HEK293 (cell line): ENCODE results near the gene COA8.

Experiments
- CTCF ChIA-PET: fragments of 350-600 bp; formaldehyde crosslinking; extraction: SDS; loops from one replicate; lab custom pipeline; 2021; ENCODE audit warnings: antibody characterized with exemption; lab: Yijun Ruan, JAX
- POLR2A ChIA-PET: fragments of 300-600 bp; formaldehyde crosslinking; extraction: SDS; loops from one replicate; lab custom pipeline; 2020; ENCODE audit warnings: antibody characterized with exemption, inconsistent platforms; lab: Yijun Ruan, JAX
- H3K27ac ChIP-seq: fragments of 200-500 bp; sonication (Bioruptor generic); 2 replicates; pipeline ENCODE4 v1.5.1; 2014; ENCODE audit warnings: low read depth, low read length, control low read depth, inconsistent platforms; ENCODE audit errors: extremely low read depth
- H3K36me3 ChIP-seq, 2 experiments: fragments of 200-500 bp in 1 of 2; sonication (Bioruptor generic) in 1 of 2; 1 replicate in 1 of 2; 2 replicates in 1 of 2; pipeline ENCODE4 v1.5.1; 2014 to 2017; ENCODE audit warnings: inconsistent platforms in 2 of 2, low read length in 2 of 2; ENCODE audit not compliant: control insufficient read depth in 2 of 2, insufficient read depth in 1 of 2
- H3K4me1 ChIP-seq: fragments of 200-500 bp; sonication (Bioruptor generic); 2 replicates; pipeline ENCODE4 v1.5.1; 2014; ENCODE audit warnings: mild to moderate bottlenecking, low read length, inconsistent platforms; ENCODE audit not compliant: control insufficient read depth, insufficient read depth
- H3K4me3 ChIP-seq: 2 replicates; pipeline ENCODE4 v1.5.1; 2011; ENCODE audit warnings: low read depth, mild to moderate bottlenecking, control low read depth, low read length, moderate library complexity
- H3K9me3 ChIP-seq: fragments of 200-500 bp; sonication (Bioruptor generic); 2 replicates; pipeline ENCODE4 v1.5.1; 2014; ENCODE audit warnings: low read depth, low read length, inconsistent platforms; ENCODE audit not compliant: control insufficient read depth, insufficient read depth
- EGR2 ChIP-seq: fragments of 450-650 bp; formaldehyde crosslinking; IDR thresholded peaks from 2 replicates; pipeline ENCODE4 v1.5.1; 2016; ENCODE audit warnings: low read depth, missing biosample characterization, missing genetic modification characterization
- GLIS1 ChIP-seq: fragments of 450-650 bp; formaldehyde crosslinking; IDR thresholded peaks from 2 replicates; pipeline ENCODE4 v1.5.1; 2016; ENCODE audit warnings: missing biosample characterization, missing genetic modification characterization
- GLIS2 ChIP-seq: fragments of 450-650 bp; formaldehyde crosslinking; IDR thresholded peaks from 2 replicates; pipeline ENCODE4 v1.5.1; 2016; ENCODE audit warnings: missing biosample characterization, missing genetic modification characterization
- SCRT1 ChIP-seq: fragments of 450-650 bp; formaldehyde crosslinking; IDR thresholded peaks from 2 replicates; pipeline ENCODE4 v1.5.1; 2016; ENCODE audit warnings: missing biosample characterization, missing genetic modification characterization, borderline replicate concordance
- SCRT2 ChIP-seq: fragments of 450-650 bp; formaldehyde crosslinking; IDR thresholded peaks from 2 replicates; pipeline ENCODE4 v1.5.1; 2016; ENCODE audit warnings: missing biosample characterization, missing genetic modification characterization
- ZEB2 ChIP-seq: fragments of 450-650 bp; formaldehyde crosslinking; IDR thresholded peaks from 2 replicates; pipeline ENCODE4 v1.5.1; 2016; ENCODE audit warnings: missing biosample characterization, missing genetic modification characterization
- ZIC2 ChIP-seq: fragments of 450-650 bp; formaldehyde crosslinking; IDR thresholded peaks from 2 replicates; pipeline ENCODE4 v1.5.1; 2016; ENCODE audit warnings: missing biosample characterization, missing genetic modification characterization
- ZNF114 ChIP-seq: fragments of 450-650 bp; formaldehyde crosslinking; IDR thresholded peaks from 2 replicates; pipeline ENCODE4 v1.5.0; 2017; ENCODE audit warnings: missing biosample characterization, missing genetic modification characterization
- ZNF138 ChIP-seq: fragments of 450-650 bp; formaldehyde crosslinking; IDR thresholded peaks from 2 replicates; pipeline ENCODE4 v1.5.1; 2016; ENCODE audit warnings: missing biosample characterization, missing genetic modification characterization, borderline replicate concordance
- ZNF157 ChIP-seq: fragments of 450-650 bp; formaldehyde crosslinking; IDR thresholded peaks from 2 replicates; pipeline ENCODE4 v1.5.1; 2016; ENCODE audit warnings: missing biosample characterization, missing genetic modification characterization
- ZNF366 ChIP-seq: fragments of 450-650 bp; formaldehyde crosslinking; conservative IDR thresholded peaks from 2 replicates; pipeline ENCODE4 v1.5.1; 2016; ENCODE audit warnings: missing biosample characterization, missing genetic modification characterization
- ZNF561 ChIP-seq: fragments of 450-650 bp; IDR thresholded peaks from 2 replicates; pipeline ENCODE4 v1.5.1; 2018; ENCODE audit warnings: missing biosample characterization, missing genetic modification characterization, borderline replicate concordance
- ZNF658 ChIP-seq: fragments of 450-650 bp; formaldehyde crosslinking; IDR thresholded peaks from 2 replicates; pipeline ENCODE4; 2016; ENCODE audit warnings: missing biosample characterization, missing genetic modification characterization
- ZNF660 ChIP-seq: fragments of 450-650 bp; IDR thresholded peaks from 2 replicates; pipeline ENCODE4 v1.5.1; 2018; ENCODE audit warnings: missing biosample characterization, mild to moderate bottlenecking, missing genetic modification characterization
- ZNF670 ChIP-seq: fragments of 450-650 bp; formaldehyde crosslinking; IDR thresholded peaks from 2 replicates; pipeline ENCODE4 v1.5.1; 2016; ENCODE audit warnings: missing biosample characterization, missing genetic modification characterization, low read depth
- ZNF768 ChIP-seq: fragments of 450-650 bp; formaldehyde crosslinking; IDR thresholded peaks from 2 replicates; pipeline ENCODE4 v1.5.1; 2018; ENCODE audit warnings: missing biosample characterization, mild to moderate bottlenecking, missing genetic modification characterization
- ZNF792 ChIP-seq: fragments of 450-650 bp; formaldehyde crosslinking; IDR thresholded peaks from 2 replicates; pipeline ENCODE4 v1.5.1; 2016; ENCODE audit warnings: missing biosample characterization, missing genetic modification characterization
- TF ChIP-seq, protein P1 (sequence below): fragments of 450-650 bp; formaldehyde crosslinking; IDR thresholded peaks from 2 replicates; pipeline ENCODE4 v1.5.0; 2017; ENCODE audit warnings: missing biosample characterization, missing genetic modification characterization, borderline replicate concordance
- TF ChIP-seq, protein P2 (sequence below): fragments of 450-650 bp; formaldehyde crosslinking; IDR thresholded peaks from 2 replicates; pipeline ENCODE4 v1.5.1; 2016; ENCODE audit warnings: missing biosample characterization, missing genetic modification characterization
- TF ChIP-seq, protein P3 (sequence below): fragments of 450-650 bp; formaldehyde crosslinking; IDR thresholded peaks from 2 replicates; pipeline ENCODE4 v1.5.1; 2016; ENCODE audit warnings: missing biosample characterization, missing genetic modification characterization

The COA8 gene

DNA sequence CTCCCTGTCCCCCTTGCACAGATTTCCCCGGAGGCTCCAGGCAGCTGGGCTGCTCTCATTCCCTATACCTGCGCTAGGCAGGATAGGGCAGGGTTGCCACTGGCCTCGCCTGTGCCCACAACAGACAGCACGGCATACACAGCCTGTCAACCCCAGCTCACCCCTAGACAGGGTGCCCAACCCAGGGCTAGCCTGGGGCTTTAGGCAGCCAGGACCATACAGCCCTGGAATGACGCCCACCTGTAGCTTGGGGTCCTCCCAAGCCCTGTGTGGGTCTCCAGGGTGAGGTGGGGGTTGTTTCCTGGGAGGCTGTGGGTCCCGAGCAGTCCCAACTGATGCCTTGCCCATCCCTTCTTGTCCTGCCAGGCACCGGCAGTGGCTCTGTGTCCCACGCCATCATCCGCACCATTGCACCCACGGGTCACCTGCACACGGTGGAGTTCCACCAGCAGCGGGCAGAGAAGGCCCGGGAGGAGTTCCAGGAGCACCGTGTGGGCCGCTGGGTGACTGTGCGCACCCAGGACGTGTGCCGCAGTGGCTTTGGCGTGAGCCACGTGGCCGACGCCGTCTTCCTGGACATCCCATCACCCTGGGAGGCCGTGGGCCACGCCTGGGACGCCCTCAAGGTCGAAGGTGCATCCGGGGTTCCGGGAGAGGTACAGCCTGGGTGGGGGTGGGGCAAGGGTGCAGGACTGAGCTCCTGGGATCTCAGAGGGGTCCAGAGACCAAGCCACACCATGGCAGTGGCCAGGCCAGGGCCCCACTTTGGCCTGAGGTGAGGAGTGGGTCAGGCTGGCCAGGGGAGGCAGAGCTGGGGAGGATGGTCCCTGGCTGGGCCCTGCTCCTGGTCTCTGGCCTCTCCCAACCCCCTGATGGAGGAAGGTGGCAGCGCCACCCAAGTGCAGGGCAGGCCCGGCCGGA lies 30.3 kb upstream of the COA8 start:
- Histone ChIP-seq H3K4me1 (peaks cover 13% of the 10 kb centered on the region), H3K36me3 (peaks cover 0 to 19% of the 10 kb centered on the region in 2 experiments; a peak in 1 of 3 replicates), H3K4me3 (no peak overlapping the region), H3K27ac (no peak overlapping the region), H3K9me3 (no peaks in the 10 kb centered on the region)
- ChIA-PET CTCF (interaction anchor here (0.6 to 0.7 kb wide), 3 partner anchors 36 to 513 kb away, joined by 3 to 4 read pairs (median 3); no protein-coding TSS in a partner anchor), POLR2A (interaction anchor here (0.6 to 3.9 kb wide), 3 partner anchors 10 to 527 kb away, joined by 3 to 19 read pairs (median 4); partner anchors contain the start of gene CKB)
- 0 out of 2 replicates have a peak, but pooled peaks have one; percentile 24 for TF ChIP-seq SCRT1 (tag by site-specific recombination)
- TF ChIP-seq ZNF670 (tag by site-specific recombination) = no peak
- no peak for TF ChIP-seq ZNF157
- TF ChIP-seq, protein P1, sequence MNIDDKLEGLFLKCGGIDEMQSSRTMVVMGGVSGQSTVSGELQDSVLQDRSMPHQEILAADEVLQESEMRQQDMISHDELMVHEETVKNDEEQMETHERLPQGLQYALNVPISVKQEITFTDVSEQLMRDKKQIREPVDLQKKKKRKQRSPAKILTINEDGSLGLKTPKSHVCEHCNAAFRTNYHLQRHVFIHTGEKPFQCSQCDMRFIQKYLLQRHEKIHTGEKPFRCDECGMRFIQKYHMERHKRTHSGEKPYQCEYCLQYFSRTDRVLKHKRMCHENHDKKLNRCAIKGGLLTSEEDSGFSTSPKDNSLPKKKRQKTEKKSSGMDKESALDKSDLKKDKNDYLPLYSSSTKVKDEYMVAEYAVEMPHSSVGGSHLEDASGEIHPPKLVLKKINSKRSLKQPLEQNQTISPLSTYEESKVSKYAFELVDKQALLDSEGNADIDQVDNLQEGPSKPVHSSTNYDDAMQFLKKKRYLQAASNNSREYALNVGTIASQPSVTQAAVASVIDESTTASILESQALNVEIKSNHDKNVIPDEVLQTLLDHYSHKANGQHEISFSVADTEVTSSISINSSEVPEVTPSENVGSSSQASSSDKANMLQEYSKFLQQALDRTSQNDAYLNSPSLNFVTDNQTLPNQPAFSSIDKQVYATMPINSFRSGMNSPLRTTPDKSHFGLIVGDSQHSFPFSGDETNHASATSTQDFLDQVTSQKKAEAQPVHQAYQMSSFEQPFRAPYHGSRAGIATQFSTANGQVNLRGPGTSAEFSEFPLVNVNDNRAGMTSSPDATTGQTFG (tag by site-specific recombination) = no peak
- peak; percentile 82 for TF ChIP-seq SCRT2 (tag by site-specific recombination)
- TF ChIP-seq, protein P2, sequence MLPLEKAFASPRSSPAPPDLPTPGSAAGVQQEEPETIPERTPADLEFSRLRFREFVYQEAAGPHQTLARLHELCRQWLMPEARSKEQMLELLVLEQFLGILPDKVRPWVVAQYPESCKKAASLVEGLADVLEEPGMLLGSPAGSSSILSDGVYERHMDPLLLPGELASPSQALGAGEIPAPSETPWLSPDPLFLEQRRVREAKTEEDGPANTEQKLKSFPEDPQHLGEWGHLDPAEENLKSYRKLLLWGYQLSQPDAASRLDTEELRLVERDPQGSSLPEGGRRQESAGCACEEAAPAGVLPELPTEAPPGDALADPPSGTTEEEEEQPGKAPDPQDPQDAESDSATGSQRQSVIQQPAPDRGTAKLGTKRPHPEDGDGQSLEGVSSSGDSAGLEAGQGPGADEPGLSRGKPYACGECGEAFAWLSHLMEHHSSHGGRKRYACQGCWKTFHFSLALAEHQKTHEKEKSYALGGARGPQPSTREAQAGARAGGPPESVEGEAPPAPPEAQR (tag by site-specific recombination) = no peak
- no peak for TF ChIP-seq ZNF561 (tag by site-specific recombination)

DNA sequence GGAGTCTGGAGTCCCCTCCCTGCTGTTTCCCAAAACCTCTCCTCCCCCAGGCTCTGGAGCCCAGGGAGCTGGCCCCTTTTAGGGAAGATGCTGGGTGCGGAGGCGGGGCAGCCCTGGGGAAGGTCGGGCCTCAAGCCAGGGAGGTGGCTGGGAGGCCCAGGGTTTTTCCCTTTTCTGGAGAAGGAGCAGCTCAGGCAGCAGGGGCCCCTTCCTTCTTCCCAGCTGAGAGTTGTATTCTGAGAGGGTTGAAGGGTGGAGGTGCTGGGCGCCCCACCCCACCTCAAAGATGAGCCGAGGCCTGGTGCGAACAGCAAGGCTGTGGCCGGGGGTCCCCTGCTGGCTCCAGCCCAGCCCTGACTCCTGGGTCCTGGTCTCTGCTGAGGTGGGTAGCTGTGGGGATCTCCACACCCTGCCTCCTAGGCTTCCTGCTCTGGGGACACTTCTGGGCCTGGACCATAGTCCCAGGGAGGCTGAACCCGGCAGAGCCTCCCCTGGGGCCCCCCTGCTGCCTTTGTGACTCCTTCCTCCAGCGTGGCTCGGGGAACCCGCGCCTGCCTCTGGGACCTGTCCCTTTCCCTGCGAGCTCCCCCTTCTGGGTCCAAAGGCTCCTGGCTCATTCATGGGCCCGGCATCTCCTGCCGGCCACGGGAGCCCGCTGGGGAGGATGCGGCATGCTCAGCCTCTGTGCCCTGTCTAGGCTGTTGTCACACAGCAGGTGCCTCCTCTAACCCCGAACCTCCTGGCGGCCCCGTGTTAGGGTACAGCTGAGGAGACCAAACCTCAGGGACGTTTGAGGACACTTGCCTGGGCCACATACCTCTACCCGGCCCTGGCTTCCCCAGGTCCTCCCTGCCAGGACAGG lies 29.4 kb upstream of the COA8 start:
- POLR2A ChIA-PET = interaction anchor here (0.6 to 3.9 kb wide), 4 partner anchors 9 to 528 kb away, joined by 3 to 19 read pairs (median 4); partner anchors contain the start of gene CKB
- Histone ChIP-seq H3K27ac (no peak overlapping the region), H3K9me3 (no peaks in the 10 kb centered on the region), H3K4me3 (no peak overlapping the region), H3K4me1 (peaks cover 6% of the 10 kb centered on the region), H3K36me3 (peaks cover 0 to 19% of the 10 kb centered on the region in 2 experiments; a peak in 1 of 3 replicates)
- TF ChIP-seq ZNF366 = no peak
- TF ChIP-seq, protein P3, sequence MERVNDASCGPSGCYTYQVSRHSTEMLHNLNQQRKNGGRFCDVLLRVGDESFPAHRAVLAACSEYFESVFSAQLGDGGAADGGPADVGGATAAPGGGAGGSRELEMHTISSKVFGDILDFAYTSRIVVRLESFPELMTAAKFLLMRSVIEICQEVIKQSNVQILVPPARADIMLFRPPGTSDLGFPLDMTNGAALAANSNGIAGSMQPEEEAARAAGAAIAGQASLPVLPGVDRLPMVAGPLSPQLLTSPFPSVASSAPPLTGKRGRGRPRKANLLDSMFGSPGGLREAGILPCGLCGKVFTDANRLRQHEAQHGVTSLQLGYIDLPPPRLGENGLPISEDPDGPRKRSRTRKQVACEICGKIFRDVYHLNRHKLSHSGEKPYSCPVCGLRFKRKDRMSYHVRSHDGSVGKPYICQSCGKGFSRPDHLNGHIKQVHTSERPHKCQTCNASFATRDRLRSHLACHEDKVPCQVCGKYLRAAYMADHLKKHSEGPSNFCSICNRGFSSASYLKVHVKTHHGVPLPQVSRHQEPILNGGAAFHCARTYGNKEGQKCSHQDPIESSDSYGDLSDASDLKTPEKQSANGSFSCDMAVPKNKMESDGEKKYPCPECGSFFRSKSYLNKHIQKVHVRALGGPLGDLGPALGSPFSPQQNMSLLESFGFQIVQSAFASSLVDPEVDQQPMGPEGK = no peak
- TF ChIP-seq ZNF768 (tag by site-specific recombination) = no peak
- no peak for TF ChIP-seq ZNF114
- TF ChIP-seq ZEB2 = no peak
- TF ChIP-seq ZNF138 (tag by site-specific recombination) = no peak
- TF ChIP-seq EGR2 (tag by site-specific recombination) = no peak
- TF ChIP-seq ZNF792 = no peak
- peak; percentile 81 for TF ChIP-seq GLIS1 (tag by site-specific recombination)
- 0 out of 2 replicates have a peak, but pooled peaks have one; percentile 11 for TF ChIP-seq ZIC2 (tag by site-specific recombination)
- peak; percentile 55 for TF ChIP-seq GLIS2 (tag by site-specific recombination)
- TF ChIP-seq ZNF660 = no peak
- no peak for TF ChIP-seq ZNF658
- CTCF ChIA-PET = interaction anchor here (0.7 kb wide), 2 partner anchors 37 to 514 kb away, joined by 3 read pairs; no protein-coding TSS in a partner anchor
